GM21367 (cell line): ENCODE measurements around the gene NDUFA11.
"Not testable (repeated sequence)": the region's sequence is repeated elsewhere in the genome, so short reads cannot be mapped to it uniquely, and the experiment has no call there.

ENCODE experiments used
- ATAC-seq: cut with Tn5 transposase; IDR thresholded peaks from one replicate; pipeline ENCODE4 v1.9.1; 2021; ENCODE audit not compliant: unreplicated experiment

Gene NDUFA11

DNA sequence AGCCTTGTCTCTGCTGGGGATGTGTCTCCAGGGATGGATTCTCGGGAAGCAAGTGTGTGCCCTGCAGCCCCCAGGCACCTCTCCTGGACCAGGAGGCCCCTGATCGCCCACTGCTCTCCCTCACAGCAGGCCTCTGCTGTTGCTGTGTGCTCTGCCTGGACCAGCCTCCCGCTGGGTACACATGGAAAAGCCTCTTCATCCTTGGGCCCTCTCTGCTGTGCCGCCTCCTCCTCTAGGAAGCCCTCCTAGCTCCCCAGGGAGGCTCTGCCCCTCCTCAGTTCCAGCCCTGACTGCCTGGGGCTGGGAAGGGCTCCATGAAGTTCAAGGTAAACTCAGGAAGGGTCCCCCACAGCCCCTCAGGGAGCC is 12.0 kb downstream of the NDUFA11 start:
- ATAC-seq, result no peak

DNA sequence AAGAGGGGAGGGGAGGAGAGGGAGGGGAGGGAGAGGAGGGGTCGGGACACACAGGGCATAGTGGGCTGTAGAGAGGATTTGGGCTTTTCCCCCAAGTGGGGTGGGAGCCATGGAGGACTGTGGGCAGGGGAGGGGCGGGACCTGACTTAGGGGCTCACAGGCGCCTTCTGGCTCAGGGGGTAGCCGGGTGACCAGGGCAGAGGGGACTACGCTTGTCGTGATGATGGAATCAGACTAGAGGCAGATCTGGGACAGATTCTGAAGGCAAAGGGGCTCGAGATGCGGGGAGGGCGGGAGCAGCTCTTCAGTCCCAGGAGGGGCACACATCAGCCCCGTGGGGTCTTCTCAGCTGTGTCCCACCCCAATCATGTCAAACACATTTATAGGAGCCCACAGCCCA is 13.5 kb downstream of the NDUFA11 start:
- no peak for ATAC-seq

DNA sequence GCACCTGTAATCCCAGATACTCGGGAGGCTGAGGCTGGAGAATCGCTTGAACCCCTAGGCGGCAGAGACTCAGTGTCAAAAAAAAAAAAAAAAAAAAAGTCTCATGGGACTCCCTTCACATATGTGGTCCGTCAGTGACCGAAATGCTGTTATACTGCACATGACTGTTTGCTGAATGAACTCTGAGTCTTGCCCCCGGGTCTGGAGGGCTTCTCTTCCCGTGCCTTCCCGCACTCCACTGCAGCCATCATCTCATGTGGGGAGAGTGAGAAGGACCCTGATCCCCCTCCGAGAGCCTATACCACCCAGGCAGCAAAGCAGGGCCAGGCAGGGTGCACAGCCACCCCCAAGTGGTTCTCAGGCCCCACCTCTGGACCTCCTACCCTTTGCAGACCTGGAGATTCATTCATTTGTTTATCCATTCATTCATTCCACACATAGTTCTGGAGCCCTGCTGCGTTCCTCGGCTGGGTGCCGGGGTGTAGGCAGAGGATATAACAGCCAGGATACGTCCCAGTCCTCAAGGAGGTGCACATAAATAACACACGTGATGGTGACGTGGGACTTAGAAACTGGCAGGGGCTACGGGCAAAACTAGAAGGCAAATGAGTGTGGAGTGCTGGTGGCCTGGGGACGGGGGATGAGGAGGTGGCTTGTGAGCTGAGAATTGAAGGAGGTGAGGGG is 14.2 kb downstream of the NDUFA11 start:
- no peak for ATAC-seq

DNA sequence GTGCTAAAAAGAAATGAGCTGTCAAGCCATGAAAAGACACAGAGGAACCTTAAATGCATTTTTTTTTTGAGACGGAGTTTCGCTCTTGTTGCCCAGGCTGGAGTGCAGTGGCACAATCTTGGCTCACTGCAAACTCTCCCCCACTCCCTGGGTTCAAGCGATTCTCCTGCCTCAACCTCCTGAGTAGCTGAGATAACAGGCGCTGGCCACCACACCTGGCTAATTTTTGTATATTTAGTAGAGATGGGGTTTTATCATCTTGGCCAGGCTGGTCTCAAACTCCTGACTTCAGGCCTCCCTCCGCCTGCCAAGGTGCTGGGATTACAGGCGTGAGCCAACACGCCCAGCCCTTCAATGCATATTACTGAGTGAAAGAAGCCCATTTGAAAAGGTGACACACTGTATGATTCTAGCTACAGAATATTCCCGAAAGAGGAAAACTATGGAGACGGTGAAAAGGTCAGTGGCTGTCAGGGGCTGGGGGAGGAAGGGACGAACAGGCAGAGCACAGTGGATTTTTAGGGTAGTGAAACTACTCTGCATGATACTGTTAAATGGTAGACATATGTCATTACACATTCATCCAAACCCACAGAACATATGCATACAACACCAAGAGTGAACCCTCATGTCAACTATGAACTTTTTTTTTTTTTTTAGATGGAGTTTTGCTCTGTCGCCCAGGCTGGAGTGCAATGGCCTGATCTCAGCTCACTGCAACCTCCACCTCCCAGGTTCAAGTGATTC is 19.4 kb downstream of the NDUFA11 start:
- ATAC-seq, result not testable (repeated sequence)

DNA sequence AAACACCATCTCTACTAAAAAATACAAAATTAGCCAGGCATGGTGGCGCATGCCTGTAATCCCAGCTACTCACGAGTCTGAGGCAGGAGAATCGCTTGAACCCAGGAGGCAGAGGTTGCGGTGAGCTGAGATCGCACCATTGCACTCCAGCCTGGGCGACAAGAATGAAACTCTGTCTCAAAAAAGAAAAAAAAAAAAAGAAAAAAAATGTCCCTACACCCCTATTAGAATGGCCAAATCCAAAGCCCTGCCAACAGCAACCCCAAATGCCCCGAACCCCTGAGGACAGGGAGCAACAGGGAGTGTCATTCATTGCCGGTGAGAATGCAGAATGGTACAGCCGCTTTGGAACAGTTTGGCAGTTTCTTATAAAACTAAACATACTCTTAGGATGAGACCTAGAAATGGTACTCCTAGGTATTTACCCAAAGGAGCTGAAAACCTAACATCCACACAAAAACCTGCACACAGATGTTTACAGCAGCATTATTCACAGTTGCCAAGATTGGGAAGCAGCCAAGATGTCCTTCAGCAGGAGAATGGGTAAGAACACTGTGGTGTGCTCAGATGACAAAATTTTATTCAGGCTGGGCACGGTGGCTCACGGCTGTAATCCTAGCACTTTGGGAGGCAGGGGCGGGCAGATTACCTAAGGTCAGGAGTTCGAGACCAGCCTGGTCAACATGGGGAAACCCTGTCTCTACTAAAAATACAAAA is 20.3 kb downstream of the NDUFA11 start:
- not testable (repeated sequence) for ATAC-seq

DNA sequence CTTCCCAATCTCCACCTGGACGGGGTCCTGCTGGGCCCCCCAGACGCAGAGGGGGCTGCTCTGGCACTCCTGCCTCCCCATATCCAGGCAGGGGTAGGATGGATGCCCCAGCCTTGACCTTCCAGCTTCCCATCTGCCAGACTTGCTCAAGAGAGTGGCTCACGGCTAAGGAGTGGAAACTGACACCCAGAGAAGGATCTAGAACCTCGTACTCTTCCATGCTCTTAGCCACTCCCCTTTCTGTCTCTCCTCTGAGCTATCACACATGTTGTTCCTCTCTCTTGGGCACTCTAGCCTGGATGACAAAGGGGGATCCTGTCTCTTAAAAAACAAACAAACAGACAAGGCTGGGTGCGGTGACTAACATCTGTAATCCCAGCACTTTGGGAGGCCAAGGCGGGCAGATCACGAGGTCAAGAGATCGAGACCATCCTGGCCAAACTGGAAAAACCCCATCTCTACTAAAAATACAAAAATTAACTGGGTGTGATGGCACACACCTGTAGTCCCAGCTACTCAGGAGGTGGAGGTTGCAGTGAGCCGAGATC is 21.1 kb downstream of the NDUFA11 start:
- ATAC-seq, result no peak

DNA sequence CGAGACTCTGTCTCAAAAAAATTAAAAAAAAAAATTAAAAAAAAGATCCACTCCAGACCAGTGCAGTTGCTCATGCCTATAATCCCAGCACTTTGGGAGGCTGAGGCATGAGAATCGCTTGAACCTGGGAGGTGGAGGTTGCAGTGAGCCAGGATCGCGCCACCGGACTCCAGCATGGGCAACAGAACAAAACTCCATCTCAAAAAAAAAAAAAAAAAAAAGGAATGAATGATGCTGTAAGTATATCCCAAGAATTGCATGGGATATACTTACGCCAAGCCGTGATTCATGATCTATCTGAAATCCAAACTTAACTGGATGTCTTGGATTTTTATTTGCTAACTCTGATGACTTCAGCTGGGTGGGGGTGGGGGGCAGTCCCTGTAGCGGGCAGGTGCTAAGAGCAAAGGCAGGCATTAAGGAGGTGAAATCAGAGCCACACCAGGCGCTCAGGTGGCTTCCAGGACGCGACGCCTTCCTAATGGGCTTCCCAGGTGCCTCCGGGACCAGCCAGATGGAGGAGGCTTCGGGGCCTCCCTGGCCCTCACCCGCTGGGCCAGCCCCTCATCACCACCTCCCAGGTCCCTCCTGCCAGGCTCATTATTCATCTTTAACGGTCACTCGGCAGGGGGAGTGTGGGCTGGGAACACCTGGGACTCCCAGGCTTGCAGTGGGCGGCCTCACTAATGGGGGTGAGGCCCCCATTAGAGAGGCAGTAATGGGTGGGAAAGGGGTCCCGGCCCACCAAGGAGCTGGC is 21.9 kb downstream of the NDUFA11 start:
- no peak for ATAC-seq

DNA sequence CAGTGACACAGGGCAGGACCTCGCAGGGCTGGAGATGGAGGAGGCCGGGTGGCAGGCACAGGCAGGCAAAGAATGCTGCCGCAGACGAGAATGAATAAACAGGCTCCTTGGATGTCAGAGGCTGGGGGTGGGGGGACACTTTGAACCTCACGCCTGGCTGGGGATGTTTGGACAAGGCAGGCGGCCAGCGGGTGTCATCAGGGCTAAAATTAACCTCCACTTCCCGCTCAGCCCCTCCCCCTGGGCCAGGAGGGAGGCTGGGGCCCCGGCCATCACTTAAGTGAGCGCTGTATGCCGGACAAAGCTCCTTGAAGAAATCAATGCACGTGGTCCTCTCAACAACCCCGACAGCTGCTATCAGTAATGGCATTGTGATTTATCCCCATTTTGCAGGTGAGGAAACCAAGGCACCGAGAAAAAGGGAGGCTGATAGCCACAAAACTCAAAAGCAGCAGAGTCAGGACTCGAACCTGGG is 22.9 kb downstream of the NDUFA11 start:
- ATAC-seq, result no peak

DNA sequence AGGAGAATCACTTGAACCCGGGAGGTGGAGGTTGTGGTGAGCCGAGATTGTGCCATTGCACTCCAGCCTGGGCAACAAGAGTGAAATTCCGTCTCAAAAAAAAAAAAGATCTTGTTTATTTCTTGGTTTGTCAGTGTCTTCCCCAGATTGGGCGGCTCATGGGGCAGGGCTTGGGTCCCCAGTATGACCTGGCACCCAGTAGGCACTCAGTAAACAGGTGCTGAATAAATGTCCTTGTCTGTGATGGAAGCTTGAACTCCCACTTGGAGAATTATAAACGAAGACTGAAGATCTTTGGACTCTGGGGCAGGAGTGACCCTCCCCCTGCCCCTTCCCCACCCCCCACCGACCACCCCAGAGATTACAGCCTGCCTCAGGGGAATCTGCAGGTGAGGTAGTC is 23.4 kb downstream of the NDUFA11 start:
- ATAC-seq, result no peak

DNA sequence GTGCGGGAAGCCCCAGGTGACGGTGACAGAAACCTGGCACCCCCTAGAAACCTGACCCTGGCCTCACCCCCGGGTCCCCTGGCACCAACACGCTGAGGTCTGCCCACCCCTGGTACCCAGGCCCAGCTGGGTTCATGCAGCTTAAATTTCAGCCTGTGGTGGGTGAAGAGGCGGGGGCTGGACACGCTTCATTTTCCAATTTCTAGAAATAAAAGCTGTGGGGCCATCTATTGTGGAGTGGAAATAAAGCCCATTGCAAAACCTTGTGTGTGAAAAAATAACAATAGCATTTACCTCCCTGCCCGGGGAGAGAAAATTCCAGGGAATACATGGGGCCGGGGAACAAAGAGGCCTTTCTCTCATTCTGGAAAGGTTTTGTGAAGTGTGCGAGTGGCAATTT is 25.7 kb downstream of the NDUFA11 start:
- ATAC-seq, result no peak

DNA sequence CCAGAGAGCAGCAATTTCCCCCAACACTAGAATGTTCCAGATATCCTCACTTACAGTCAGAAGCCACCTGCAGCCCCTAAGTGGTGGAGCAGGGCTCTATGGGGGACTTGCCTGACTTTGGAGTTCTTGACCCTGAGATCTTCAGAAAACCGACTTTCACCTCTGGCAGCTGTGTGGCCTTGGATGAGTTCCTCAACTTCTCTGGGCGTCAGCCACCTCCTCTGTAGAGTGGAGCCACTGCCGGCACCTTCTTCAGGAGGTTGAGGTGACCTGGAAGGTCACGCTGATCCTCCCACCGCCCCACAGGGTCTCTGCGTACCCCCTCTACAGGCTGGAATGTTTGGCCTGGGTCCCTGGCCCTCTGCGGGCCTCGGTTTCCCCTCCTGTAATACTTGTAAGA is 26.2 kb downstream of the NDUFA11 start:
- ATAC-seq, result no peak

DNA sequence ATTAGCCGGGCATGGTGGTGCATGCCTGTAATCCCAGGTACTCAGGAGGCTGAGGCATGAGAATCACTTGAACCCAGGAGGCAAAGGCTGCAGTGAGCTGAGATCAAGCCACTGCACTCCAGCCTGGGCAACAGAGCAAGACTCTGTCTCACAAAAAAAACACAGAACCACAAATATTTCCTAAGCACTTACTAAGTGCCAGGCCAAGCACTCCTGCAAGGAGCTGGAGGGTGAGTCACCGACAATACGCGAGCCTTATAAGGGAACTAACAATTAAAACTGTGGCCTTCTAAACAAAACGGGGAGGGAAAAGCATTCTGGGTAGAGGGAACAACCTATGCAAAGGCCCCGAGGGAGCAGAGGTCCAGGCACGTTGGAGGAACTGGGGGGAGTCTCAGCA is 29.1 kb downstream of the NDUFA11 start:
- not testable (repeated sequence) for ATAC-seq

DNA sequence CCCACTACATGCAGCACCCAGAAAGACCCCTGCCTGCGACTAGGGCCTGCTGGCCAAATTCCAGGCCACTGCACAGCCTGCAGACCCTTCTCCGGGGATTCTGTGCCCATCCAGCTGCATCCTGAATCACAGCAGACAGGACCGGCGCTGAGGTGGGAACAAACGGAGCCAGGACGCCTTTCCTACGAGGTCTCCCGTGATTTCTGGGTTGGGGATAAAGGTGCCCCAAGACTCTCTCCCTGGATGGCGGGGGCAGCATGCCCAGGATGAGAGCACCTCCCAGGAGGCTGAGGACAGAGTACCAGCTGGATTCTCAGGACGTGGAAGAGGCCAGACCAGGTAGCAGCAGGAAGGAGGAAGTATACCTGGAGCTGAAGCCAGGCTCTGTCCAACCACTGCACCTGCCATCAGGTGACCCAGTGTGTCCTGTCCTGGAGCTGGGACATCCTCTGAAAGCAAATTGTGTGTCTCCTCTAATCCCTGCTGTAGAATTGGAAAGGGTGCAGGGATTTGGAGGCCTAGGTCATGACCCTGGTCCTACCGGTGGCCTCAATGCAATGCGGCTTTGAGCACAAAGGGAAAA is 29.9 kb downstream of the NDUFA11 start:
- ATAC-seq, result no peak

DNA sequence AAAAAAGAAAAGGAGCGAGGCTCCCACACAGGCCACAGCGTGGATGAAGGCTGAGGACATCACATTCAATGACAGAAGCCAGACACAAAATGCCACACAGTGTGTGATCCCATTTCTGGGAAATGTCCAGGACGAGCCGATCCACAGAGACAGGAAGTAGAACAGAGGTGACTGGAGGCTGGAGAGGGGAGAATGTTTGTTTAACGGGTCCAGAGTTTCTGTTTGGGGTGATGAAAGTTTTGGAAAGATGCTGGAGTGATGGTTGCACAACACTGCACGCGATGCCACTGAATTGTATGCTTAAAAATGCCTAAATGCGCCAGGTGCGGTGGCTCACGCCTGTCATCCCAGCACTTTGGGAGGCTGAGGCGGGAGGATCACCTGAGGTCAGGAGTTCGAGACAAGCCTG is 32.6 kb downstream of the NDUFA11 start:
- no peak for ATAC-seq

DNA sequence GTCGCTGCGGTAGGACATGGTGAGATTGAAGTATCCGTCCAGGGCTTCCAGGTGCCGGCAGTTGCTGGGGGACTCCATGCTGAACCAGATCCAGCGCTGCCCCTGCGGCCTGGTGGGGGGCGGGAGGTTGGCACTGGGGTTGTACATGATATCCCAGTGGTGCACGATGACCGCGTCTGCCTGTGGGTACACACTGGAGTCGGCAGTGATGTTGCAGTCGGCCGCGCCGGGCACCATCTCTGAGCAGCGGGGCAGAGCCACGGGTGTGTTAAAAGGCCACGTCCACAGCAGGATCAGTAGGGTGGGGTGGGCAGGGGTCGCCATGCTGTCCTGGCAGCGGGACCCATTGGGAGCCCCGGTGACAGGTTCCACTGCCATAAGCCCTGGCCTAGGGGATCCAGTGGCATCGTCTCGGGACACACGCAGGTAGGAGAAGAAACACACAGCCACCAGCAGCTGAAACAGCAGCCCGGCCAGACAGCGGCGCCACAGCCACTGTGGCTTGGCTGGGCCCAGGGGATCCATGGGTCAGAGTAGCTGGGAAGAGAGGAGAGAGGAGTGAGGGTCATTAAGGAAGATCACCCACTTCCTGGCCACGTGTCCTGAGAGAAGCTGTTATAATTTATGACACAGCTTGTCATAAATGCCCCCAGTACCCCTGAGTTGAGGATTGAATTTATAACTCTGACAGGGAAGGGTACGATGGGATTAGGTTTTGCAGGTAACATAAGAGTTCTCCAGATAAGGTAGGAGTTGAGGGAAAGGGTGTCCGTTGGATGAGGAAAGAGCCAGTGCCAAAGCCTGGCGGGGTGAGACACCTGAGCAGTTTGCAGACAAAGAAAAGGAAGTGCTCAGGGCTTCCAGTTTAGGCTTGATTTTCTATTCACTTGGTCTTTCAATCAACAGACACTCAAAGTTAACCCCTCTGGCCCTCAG is 36.1 kb downstream of the NDUFA11 start:
- no peak for ATAC-seq

DNA sequence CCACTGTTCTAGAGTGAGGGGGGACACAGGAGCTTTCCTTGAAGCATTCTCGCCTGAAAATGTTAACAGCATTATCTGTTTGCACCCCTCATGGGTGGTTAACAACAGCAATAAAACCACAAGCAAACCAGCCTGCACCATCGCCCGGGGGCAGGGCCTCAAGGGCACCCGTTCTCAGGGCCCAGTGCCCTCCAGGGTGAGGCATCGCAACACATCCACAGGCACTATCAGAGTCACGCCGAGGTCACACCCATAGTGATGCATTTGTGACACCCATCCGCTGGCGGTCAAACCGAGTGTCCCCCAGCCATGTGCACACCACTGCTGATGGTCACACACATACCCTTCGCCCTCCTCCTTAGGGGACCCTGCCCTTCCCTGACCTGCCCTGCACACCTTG is 37.8 kb downstream of the NDUFA11 start:
- no peak for ATAC-seq

DNA sequence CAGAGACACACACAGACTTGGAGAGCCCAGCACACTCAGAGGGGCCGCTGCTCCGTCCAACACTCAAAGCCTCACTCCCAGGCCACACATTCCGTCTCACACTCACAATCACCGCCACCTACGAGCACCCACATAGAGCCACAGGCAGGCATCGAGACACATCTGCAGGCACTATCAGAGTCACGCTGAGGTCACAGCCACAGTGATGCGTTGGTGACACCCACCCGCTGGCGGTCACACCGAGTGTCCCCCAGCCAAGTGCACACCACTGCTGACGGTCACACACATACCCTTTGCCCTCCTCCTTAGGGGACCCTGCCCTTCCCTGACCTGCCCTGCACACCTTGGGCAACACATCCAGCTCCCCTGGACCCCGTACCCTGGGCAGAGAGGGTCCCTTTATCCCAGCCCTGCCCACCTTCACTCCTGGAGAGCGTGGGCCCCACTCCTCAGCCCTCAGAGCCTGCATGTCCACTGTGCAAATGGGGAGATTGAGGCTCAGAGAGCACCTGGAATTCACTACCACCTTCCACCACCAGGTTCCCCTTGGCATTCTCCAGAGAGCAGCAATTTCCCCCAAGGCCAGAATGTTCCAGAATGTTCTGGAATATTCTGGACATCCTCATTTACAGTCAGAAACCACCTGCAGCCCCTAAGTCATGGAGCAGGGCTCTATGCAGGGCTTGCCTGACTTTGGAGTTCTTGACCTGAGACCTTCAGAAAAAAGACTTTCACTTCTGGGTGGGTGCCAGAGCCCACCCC is 38.7 kb downstream of the NDUFA11 start:
- ATAC-seq, result no peak

DNA sequence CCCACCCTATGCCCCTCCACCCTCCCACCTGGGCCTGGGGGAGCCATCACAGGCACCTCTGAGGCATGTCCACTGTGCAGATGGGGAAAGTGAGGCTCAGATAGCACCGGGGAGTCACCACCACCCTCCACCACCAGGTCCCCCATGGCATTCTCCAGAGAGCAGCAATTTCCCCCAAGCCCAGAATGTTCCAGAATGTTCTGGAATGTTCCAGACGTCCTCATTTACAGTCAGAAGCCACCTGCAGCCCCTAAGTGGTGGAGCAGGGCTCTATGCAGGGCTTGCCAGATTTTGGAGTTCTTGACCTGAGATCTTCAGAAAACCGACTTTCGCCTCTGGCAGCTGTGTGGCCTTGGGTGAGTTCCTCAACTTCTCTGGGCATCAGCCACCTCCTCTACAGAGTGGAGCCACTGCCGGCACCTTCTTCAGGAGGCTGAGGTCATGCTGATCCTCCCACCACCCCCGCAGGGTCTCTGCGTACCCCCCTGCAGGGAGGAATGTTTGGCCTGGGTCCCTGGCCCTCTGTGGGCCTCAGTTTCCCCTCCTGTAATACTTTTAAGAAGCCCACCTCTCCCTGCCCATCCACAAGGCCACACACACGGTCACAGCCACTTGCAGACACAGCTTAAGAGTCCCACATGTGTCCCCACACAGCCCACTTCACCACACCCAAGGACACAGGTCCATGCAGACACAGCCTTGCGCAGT is 39.4 kb downstream of the NDUFA11 start:
- ATAC-seq, result no peak
